PFSK-1 (cell line): Measurements from ENCODE around the gene SERPINH1.

Source experiments
- FOXP2 ChIP-seq: optimal IDR thresholded peaks from 2 replicates; pipeline ENCODE3; 2011; ENCODE audit warnings: borderline replicate concordance, control low read depth, inconsistent platforms; ENCODE audit not compliant: insufficient read depth; ENCODE audit errors: extremely low read length, extremely low read depth
- POLR2AphosphoS5 ChIP-seq: IDR thresholded peaks from 2 replicates; pipeline ENCODE4 v1.6.1; 2012; ENCODE audit warnings: low read depth, mild to moderate bottlenecking, control low read depth, low read length, moderate library complexity
- REST ChIP-seq, 2 experiments: IDR thresholded peaks; 2 replicates each; pipeline versions ENCODE4 v1.6.1 to v1.8.0; 2011 to 2012; ENCODE audit warnings: low read depth in 2 of 2, low read length in 2 of 2, control low read depth in 1 of 2, inconsistent platforms in 1 of 2, mild to moderate bottlenecking in 1 of 2, moderate library complexity in 1 of 2; ENCODE audit not compliant: insufficient read depth in 1 of 2
- SIN3A ChIP-seq: IDR thresholded peaks from 2 replicates; pipeline ENCODE4 v1.6.1; 2012; ENCODE audit warnings: mild to moderate bottlenecking, low read length, moderate library complexity, borderline replicate concordance; ENCODE audit not compliant: insufficient read depth
- TAF1 ChIP-seq: IDR thresholded peaks from 2 replicates; pipeline ENCODE4 v1.6.1; 2012; ENCODE audit warnings: low read length, control low read depth, borderline replicate concordance; ENCODE audit not compliant: insufficient read depth

The SERPINH1 gene

DNA sequence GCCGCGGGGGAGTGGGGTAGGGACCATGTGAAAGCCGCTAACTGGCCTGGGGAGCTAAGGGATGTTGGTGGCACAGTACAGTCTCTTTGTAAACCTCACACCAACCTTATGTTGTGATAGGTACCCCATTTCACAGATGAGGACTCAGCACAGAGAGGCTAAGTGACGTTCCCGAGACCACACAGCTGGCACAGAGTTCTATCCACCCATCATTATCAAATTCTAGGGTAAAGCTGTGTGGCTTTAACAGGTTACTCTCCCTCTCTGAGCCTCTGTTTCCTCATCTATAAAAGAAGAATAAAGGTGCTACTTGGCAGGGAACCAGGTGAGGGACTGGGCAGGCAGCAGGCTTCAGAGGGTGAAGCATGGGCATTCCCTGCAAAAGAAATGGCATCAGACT is 34.9 kb upstream of the SERPINH1 start:
- no peak for TF ChIP-seq REST (IDR thresholded peaks at IDR 0.05; ENCODE audit: insufficient read depth in 1 of 2, low read depth in 2 of 2, low read length in 2 of 2)
- TF ChIP-seq SIN3A = no peak
- no peak for TF ChIP-seq FOXP2
- TF ChIP-seq POLR2AphosphoS5 = no peak
- no peak for TF ChIP-seq TAF1

DNA sequence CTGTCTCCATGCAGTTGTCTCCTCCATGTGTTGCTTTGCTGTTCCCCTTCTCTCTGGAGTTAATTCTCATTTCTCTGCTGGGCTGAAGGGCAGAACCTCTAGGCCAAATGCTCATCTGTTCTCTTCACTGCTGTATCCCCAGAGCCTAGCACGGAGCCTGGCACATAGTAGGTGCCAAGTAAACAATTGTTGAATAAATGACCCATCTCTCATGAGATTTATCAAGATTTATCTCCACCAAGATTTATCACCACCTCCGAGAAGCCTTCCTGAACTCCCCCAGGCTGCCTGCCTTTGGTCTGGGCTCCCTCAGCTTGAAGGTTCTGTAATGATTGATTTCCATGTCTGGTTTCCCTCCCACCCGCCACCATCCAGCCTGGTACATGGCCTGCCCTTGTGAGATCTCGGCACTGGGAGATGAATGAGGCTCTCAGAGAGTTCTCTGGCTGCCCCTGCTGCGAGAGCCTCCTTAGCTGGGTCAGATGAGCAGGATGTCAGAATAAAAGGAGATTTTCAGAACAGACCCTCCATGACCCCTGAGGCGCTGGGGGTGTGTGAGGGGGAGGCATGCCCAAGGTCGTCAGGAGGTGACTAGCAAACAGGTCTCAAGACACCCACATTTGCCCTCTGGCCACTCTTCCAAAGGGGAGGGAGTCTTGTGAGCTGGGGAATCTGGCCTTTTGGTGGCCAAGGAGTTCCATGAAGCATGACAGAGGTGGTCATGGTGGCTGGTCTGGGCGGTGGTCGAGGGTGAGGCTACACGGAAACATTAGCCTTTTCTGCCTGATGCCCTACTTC is 33.9 kb upstream of the SERPINH1 start:
- TF ChIP-seq POLR2AphosphoS5 (no peak), SIN3A (no peak), REST (IDR thresholded peaks at IDR 0.05; ENCODE audit: insufficient read depth in 1 of 2, low read depth in 2 of 2, low read length in 2 of 2) (no peak), TAF1 (no peak), FOXP2 (no peak)

- TF ChIP-seq FOXP2 = no peak
- TF ChIP-seq TAF1 = no peak
- no peak for TF ChIP-seq REST (IDR thresholded peaks at IDR 0.05; ENCODE audit: insufficient read depth in 1 of 2, low read depth in 2 of 2, low read length in 2 of 2)
- TF ChIP-seq POLR2AphosphoS5 = no peak
- TF ChIP-seq SIN3A = no peak
Observed at GRCh38 chr11:75530577-75530976, 31.5 kb upstream of the SERPINH1 start.

GRCh38 chr11:75531325-75531724 is 30.7 kb upstream of the SERPINH1 start:
- TF ChIP-seq FOXP2 = no peak
- no peak for TF ChIP-seq REST (IDR thresholded peaks at IDR 0.05; ENCODE audit: insufficient read depth in 1 of 2, low read depth in 2 of 2, low read length in 2 of 2)
- TF ChIP-seq TAF1 = no peak
- TF ChIP-seq SIN3A = no peak
- TF ChIP-seq POLR2AphosphoS5 = no peak
